OCI-LY3 (cell line): Measurements from ENCODE around the gene TSPAN5.

Experiments
- CTCF ChIP-seq: fragments of 200-600, 300-600 bp; sonication (generic); IDR thresholded peaks from 2 replicates; pipeline ENCODE4 v1.5.1; 2014; ENCODE audit warnings: antibody characterized with exemption, low read length, low read depth
- EZH2phosphoT487 ChIP-seq: fragments of 200-600 bp; shearing (Covaris generic); IDR thresholded peaks from 2 replicates; pipeline ENCODE4 v1.6.1; 2018; ENCODE audit warnings: antibody characterized with exemption, mixed run types, low read depth

- TF ChIP-seq CTCF (no peak), EZH2phosphoT487 (no peak)
These were observed 9.8 kb downstream of the TSPAN5 start for GRCh38 chr4:98648602-98649001.
